NCI-H2196 (cell line): Measurements from ENCODE around the gene C16orf90.

Experiments
- DNase-seq: peaks from one replicate; lab custom pipeline; 2025; ENCODE audit not compliant: unreplicated experiment; lab: John Stamatoyannopoulos, UW

Gene C16orf90

DNA sequence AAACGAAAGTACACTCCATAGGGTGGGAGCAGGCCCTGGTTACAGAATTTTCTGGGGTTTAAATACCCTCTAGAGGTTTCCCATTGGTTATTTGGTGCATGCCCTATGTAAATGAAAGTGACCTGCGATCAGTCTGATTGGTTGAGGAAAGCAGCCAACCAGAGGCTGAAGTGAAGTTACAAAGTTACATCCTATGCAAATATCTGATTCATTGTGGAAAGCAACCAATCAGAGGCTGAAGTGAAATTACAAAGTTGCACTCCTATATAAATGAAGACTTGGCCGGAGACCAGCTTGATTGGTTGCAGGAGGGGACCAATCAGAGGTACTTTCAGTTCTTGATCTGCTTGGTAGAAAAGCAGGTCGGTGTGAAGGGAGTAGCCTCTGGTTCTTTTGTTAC, 27.4 kb downstream of the C16orf90 start:
- peak; percentile 70 for DNase-seq

DNA sequence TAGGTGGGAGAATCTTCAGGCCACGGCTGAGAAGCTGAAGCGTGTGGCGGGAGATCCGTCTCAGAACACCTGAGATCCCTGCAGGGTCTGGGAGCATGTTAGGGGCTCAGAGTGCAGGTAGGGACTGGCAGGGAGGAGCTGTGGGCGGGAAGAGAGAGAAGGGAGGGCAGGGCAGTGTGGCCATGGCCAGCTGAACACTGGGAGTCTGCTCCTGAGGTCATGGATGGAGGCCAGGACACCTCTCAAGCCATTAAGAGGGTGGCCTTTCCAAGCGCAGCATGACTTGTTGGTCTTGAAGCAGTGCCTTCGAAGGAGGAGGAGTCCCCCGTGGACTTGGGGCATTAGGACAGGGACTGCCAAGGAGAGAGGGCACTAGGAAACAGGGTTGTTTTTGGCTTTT, 28.1 kb downstream of the C16orf90 start:
- no peak for DNase-seq

DNA sequence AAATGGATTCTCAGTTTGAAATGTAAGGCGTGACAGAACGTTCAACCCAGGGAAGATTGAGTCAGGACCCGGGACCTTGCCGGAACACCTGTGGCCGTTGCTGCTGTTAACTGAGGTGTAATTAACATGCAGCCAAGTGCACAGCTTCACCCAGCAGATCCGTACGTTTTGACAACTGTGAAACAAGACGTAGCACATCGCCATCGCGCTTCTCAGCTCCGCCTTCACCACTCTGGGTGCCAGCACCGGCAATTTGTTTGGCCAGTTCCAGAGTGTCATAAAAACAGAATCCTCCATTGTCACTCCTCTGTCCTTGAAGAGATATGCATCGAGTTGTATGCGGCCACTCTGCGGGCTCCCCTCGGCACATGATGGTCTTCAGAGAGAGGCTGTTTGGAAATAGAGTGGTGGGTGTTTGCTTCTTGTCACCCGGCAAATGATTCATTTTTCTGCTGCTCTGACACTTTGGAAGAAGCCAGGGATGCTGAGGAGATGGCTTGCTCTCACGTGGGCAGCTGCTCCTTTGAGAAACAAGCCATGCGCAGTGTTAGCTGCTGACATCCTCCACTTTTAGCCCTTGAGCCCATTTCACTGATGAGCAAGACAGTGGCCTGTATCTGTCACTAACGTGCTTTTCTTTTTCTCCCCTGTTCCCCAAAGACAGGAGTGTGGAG, 29.2 kb downstream of the C16orf90 start:
- DNase-seq = no peak

DNA sequence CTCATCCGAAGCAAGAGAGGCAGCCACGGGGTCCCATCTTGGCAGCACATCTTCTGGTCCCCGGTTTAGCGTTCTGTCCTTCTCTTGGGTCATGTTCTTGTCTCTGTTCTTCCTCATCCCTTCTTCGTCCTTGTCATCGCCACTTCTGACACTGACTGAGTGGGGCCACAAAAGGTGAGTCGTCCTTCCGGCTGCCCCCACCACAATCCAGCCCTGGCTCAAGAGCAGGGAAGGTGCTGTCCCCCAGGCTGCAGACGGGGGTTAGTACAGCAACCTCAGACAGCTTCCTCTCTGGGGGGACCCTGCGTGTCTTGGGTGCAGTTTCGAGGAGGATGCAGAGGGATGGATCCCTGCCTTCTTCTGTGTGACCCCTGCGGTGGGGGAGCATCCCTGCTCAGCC, 30.0 kb downstream of the C16orf90 start:
- DNase-seq = no peak

DNA sequence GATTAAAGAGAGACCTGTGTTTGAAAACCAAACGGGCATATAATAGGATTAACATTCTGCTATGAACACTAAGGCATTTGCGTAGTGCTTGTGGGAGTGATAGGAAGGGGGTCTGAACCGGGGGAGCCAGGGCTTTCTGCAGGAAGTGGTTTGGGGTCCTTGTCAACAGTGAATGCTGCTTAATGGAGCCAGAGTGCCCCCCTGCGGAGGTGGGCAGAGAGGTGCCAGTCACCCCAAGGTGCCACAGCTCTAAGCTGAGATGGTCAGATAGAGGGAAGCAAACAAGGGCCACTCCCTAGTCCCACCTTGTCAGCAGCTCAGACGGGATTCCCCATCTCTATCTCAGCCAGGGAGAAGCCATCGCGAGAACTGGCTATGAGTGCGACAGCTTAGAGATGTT, 34.1 kb downstream of the C16orf90 start:
- no peak for DNase-seq

DNA sequence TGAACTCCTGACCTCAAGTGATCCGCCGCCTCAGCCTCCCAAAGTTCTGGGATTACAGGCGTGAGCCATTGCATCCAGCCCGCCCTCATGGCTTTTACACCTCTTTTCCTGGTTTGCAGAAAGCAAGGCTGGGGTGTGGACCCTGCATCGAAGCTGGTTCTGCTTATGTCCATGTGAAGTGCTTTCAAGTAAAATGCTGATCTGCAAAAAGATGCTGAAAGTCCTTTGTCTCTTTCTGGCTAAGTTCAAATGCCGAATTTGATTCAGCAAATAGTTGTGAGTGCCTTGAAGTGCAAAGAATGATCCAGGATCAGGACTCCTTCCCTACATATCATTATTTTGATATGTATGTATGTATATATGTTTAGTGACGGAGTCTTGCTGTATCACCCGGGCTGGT, 34.7 kb downstream of the C16orf90 start:
- DNase-seq = no peak

DNA sequence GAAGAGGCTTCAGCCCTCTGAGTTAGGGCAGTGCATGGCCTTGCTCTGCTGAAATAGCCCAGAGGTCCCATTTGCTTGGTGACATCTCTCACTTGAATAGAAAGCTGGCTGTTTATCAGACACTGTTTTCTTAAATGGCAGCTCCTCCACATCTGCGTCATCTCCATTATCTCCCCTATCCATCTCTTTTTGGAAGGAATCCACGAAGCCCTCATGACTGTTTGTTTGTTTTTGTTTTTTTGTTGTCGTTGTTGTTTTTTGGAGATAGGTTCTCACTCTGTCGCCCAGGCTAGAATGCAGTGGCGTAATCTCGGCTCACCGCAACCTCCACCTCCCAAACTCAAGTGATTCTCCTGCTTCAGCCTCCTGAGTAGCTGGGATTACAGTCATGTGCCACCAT, 35.2 kb downstream of the C16orf90 start:
- DNase-seq = no peak

DNA sequence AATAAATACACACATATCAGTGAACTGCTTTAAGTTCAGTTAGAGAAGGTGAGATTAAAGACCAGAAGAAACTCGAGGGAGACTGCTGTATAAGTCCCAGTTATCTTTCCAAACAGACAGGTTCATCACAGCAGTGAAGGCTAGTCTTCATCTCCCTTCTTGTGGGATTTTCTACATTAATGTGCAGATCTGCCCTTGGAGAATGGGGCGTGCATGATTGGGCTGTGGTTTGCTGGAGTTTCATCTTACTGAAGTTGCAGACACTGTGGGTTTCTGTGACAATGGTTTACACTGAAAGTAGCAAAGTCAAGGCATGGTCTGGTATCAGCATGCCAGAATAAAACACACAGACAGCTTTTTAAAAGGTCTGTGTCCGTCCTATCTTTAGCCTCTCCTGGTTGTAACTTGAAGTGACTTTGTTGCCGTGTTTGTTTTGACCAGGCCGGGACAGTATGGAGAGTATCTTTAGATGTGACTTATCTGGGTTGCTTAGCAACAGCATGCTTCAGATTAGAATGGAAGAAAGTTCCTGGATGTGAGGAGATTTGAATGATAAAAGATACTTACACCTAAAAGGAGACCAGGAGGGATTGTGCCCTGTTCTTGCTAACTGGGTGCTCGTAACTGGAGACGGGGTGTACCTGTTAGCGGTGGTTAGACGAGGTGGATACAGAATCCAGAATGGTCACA, 35.7 kb downstream of the C16orf90 start:
- no peak for DNase-seq

DNA sequence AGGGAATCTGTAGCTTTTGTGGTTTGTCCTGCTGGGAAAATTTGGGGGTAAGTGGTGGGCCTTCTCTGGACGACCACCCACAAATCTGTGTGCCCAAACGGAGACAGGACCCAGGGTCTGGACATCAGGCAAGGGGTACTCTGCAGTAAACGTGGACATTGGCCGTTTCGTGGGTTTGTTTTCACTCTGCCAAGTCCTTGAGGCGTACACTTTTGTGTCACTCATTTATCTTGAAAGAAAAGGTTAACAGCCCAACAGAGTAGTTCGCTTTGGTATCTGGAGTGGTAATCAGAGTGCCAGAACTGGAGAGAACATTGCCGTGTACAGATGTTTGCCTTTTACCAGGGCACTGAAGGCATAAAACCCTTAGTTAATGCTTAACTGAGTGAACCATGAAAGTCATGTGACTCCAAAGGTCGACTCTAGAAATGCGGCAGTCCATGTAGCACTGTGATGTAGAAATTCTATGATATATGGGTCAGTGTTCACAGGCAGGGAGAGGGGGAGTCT, 36.4 kb downstream of the C16orf90 start:
- no peak for DNase-seq

DNA sequence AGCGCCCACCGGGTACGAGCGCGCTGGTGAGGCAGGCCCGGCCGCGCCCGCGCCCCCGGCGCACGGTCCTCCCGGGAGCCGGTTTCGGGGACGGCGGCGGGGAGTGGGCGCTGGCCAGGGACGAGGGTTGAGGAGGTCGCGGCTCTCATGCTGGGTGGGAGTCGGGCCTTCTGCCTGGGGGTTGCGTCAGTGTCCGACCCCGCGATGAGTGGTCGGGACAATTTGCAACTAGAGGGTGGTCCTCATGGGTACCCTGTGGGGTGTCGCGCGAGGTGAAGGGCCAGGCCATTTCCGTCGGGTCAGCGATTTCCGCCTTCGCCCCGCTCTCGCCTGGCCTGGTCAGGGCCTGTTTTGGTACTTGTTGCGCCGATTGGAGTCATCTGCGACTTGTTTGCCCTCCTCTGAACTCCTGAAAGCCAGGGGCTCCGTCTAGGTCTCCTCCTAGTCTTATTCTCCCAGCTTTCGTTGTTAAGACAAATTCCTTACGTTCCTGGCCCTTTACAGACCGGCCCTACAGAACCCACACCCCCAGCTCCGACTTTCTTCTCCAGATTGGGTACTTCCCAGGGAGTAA, 36.9 kb downstream of the C16orf90 start:
- DNase-seq = no peak

DNA sequence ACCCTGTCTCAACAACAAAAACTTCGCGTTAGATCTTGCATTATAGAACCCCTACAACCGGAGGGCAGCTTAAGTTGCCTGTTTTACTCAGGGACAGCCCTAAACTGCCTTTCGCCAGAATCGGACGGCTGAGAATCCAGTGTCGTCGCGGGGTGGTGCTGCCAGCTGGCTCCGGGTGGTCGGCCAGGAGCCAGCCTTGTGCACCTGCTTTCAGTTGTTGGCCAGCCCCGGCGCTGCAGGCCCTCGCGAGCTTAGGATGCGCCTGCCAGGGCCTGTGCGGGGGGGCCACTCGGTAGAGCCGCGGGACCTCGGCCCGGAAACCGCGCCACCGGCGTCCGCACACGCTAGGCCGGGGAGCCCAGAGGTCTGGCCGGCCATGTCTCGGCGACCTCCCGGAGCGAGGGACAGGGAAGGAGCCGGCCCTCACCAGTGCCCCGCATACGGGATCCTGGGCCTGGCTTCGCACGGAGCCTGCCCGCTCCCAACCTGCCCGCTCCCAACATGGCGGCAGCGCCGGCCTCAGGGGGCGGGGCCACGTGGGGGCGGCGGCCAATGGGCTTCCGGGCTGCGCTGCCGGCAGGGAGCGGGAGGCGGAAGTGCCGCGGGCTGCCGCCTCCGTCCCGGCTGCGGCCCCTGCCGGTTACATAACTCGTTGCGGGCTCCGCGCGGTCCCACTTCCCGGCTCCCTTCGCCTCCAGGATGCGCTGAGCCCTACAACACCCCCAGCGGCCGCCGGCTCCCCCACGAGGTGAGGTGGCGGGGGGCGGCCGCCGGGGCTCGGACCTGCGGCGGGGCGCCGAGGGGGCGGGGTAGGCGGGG, 37.6 kb downstream of the C16orf90 start:
- DNase-seq = peak; percentile 93

DNA sequence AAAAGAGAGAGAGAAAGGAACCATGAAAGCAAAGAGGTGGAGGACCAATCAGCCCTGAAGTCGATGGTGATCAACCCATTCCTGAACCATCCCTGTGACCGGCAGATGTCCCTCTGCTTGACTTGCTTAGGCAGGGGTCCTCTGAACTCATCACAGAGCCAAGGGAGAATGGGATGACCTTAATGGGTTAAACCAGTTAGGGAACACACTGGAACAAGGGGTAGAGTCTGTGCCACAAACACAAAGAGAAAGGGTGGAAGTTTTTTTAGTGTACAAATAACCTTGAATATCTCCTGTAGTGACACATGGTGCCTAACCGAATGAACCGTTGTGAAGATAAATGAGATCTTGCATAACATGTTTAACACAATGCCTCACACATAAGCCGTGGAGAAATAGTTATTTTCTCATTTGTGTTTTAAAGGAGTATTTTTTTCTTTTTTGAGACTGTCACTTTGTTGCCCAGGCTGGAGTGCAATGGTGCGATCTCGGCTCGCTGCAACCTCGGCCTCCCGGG, 40.6 kb downstream of the C16orf90 start:
- DNase-seq = no peak

DNA sequence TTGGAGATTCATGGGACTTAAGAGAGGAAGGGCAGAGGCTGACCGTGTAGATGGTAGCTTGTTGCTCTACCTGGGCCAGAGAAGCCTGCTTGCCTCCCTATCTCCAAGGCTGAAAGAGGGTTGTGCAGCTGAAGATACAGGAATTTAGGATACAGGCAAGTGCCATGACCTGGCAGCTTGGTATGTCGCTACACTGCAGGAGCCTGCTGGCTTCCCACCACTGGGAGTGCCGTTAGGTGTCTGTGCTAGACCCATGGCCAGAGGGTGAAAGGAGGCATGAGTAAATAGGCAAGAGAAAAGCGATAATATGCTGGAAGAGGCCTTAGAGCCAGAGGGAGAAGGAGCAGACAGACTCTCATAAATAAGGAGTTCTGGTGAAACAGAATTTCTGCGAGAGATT, 41.2 kb downstream of the C16orf90 start:
- DNase-seq = no peak

DNA sequence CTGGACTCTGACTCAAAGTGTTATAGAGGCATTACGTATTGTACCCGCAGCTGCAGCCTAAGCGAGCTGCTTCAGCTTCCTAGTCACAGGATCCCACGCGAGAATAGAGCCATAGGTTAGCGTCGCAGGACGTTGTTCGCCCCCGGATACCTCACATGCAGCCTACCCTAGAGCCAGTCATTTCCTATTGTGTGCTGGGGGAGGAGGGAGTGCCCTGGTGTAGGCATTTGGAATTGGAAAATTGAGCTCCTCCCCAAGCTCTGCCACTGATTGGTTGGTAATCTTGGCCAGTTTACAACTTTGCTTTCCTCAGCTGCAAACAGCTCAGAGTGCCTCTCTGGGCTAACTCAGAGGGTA, 51.3 kb downstream of the C16orf90 start:
- DNase-seq = peak; percentile 49
